ENCODE measurements around the gene OLFM2.

DNA sequence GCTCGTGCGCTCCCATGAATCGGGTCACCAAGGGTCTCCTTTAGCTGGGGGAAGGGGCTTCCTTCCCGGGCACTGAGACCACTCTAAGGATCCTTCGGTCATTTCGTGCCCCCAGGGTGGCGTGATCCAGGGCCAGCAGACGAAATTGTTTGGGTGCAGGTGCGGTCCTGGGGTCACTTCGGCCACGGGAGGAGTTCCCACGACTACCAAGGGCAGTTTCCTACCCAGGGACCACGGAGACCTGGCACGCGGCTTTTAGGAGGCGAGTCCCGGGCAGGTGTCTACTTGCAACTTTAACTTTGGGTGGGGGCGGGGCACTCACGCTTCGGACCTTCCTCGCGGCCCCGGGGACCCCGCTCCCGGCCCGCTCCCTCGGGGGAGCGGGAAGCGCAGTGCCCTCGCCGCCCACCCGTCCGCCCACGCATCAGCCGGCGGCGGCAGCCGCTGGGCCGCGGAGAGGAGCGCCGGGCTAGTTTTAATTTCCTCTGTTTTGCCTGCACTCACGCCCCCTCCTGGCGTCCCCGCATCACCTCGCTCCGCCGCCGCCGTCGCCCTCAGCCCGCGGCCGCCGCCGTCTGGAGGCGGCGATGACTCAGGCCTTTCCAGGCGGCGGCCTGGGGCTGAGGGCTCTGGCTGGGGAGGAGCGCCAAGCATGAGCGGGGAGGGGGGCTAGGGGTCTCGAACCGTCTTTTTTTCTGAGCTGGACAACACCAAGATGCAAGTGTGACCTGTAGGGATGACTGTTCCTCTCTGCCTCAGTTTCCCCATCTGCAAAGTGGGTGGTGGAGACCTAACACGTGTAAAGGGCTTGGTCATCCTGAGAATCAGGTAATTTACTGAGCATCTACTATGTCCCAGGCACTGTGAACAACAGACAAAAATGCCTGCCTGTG lies 21.8 kb downstream of the OLFM2 start:
- TF ChIP-seq ZNF780A (CRISPR knock-in tag; IDR thresholded peaks at IDR 0.05) (no peak), CTCF (IDR thresholded peaks at IDR 0.05 in 2 of 3, conservative IDR thresholded peaks at IDR 0.05 in 1 of 3; ENCODE audit: insufficient read depth in 2 of 3, low read depth in 1 of 3, low read length in 3 of 3) (peak; percentile 67 to 96 (median 80)), JUND (IDR thresholded peaks at IDR 0.05; ENCODE audit: borderline replicate concordance, low read depth, low read length) (peak; percentile 85), JUND (tag; IDR thresholded peaks at IDR 0.05; ENCODE audit: borderline replicate concordance, low read depth, low read length) (peak; percentile 55; the same call in 1 of the 3 replicates), NR1H2 (CRISPR knock-in tag; IDR thresholded peaks at IDR 0.05) (no peak), RAD21 (CRISPR knock-in tag; conservative IDR thresholded peaks at IDR 0.05 in 1 of 2, IDR thresholded peaks at IDR 0.05 in 1 of 2) (peak; percentile 79 to 82), CBX2 (IDR thresholded peaks at IDR 0.05; ENCODE audit: insufficient read depth, low read length, poor library complexity, severe bottlenecking) (no peak), RFX5 (IDR thresholded peaks at IDR 0.05; ENCODE audit: low read depth, low read length) (no peak), ATF3 (IDR thresholded peaks at IDR 0.05) (peak; percentile 73), ATF3 (CRISPR knock-in tag; conservative IDR thresholded peaks at IDR 0.05) (no peak), CBX8 (IDR thresholded peaks at IDR 0.05; ENCODE audit: borderline replicate concordance, extremely low read depth, low read depth, low read length, poor library complexity, severe bottlenecking) (no peak)
